ENCODE results near the gene POLR3E.

The POLR3E gene

DNA sequence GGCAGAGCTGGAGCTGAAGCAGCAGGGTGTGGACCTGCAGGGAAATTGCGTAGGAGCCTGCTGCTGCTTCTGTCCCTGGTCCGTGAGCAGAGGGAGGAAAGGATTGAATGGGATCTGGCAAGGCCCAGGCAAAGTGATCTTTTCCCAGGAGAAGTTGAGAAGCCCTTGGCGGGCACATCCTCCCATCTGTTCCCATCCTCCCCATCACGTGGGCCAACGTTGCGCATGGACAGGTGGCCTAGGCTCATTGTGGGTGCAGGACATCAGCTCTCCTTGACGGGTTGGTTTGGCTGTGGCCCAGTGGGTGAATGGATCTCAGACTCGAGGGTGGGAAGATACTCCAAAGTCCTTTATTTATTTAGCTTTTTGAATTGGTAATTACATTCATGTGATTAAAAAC, 29.4 kb upstream of the POLR3E start:
- H3K27me3 ChIP-seq (ENCODE audit: insufficient read depth, low read length, poor library complexity), result no peaks in the 10 kb centered on the region
- no peak overlapping the region for H3K4me2 ChIP-seq (ENCODE audit: insufficient read depth, low read length)
- no peak overlapping the region for H3K4me3 ChIP-seq (ENCODE audit: low read depth in 1 of 2, low read length in 2 of 2)
- H3K79me2 ChIP-seq (ENCODE audit: insufficient read depth, low read length), result no peaks in the 10 kb centered on the region
- H3K9ac ChIP-seq (ENCODE audit: low read depth, low read length), result no peak overlapping the region
- ATAC-seq (ENCODE audit: insufficient read depth, low read depth) (no peak), DNase-seq (no peak)
- H3K36me3 ChIP-seq (ENCODE audit: insufficient read depth, low read length), result peaks cover 26% of the 10 kb centered on the region; the same call in 1 of the 2 replicates
- TF ChIP-seq EZH2 (IDR thresholded peaks at IDR 0.05; ENCODE audit: borderline replicate concordance, low read depth, low read length, severe bottlenecking), result no peak
- TF ChIP-seq, protein P1, sequence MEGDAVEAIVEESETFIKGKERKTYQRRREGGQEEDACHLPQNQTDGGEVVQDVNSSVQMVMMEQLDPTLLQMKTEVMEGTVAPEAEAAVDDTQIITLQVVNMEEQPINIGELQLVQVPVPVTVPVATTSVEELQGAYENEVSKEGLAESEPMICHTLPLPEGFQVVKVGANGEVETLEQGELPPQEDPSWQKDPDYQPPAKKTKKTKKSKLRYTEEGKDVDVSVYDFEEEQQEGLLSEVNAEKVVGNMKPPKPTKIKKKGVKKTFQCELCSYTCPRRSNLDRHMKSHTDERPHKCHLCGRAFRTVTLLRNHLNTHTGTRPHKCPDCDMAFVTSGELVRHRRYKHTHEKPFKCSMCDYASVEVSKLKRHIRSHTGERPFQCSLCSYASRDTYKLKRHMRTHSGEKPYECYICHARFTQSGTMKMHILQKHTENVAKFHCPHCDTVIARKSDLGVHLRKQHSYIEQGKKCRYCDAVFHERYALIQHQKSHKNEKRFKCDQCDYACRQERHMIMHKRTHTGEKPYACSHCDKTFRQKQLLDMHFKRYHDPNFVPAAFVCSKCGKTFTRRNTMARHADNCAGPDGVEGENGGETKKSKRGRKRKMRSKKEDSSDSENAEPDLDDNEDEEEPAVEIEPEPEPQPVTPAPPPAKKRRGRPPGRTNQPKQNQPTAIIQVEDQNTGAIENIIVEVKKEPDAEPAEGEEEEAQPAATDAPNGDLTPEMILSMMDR (IDR thresholded peaks at IDR 0.05; ENCODE audit: borderline replicate concordance, extremely low read depth, low read length, poor library complexity, severe bottlenecking), result no peak
- H3K9me3 ChIP-seq (ENCODE audit: insufficient read depth, low read length, severe bottlenecking), result no peaks in the 10 kb centered on the region
- H3K4me1 ChIP-seq (ENCODE audit: insufficient read depth, low read length), result no peaks in the 10 kb centered on the region
- H2AFZ ChIP-seq (ENCODE audit: low read depth, low read length), result no peak overlapping the region
- no peak overlapping the region for H3K27ac ChIP-seq (ENCODE audit: low read length)
- H4K20me1 ChIP-seq (ENCODE audit: insufficient read depth, low read length), result no peaks in the 10 kb centered on the region

GRCh38 chr16:22270525-22270924, 26.7 kb upstream of the POLR3E start:
- ATAC-seq (ENCODE audit: insufficient read depth, low read depth) (no peak), DNase-seq (no peak)
- Histone ChIP-seq H3K36me3 (ENCODE audit: insufficient read depth, low read length) (peaks cover 39% of the 10 kb centered on the region), H2AFZ (ENCODE audit: low read depth, low read length) (no peak overlapping the region), H3K4me1 (ENCODE audit: insufficient read depth, low read length) (no peaks in the 10 kb centered on the region), H3K79me2 (ENCODE audit: insufficient read depth, low read length) (no peaks in the 10 kb centered on the region), H3K4me3 (ENCODE audit: low read depth in 1 of 2, low read length in 2 of 2) (no peak overlapping the region), H3K27ac (ENCODE audit: low read length) (no peak overlapping the region), H3K4me2 (ENCODE audit: insufficient read depth, low read length) (no peak overlapping the region), H3K27me3 (ENCODE audit: insufficient read depth, low read length, poor library complexity) (no peaks in the 10 kb centered on the region), H3K9me3 (ENCODE audit: insufficient read depth, low read length, severe bottlenecking) (no peaks in the 10 kb centered on the region), H3K9ac (ENCODE audit: low read depth, low read length) (no peak overlapping the region), H4K20me1 (ENCODE audit: insufficient read depth, low read length) (no peaks in the 10 kb centered on the region)
- no peak for TF ChIP-seq EZH2 (IDR thresholded peaks at IDR 0.05; ENCODE audit: borderline replicate concordance, low read depth, low read length, severe bottlenecking)
- TF ChIP-seq, protein P1 (IDR thresholded peaks at IDR 0.05; ENCODE audit: borderline replicate concordance, extremely low read depth, low read length, poor library complexity, severe bottlenecking), result no peak

DNA sequence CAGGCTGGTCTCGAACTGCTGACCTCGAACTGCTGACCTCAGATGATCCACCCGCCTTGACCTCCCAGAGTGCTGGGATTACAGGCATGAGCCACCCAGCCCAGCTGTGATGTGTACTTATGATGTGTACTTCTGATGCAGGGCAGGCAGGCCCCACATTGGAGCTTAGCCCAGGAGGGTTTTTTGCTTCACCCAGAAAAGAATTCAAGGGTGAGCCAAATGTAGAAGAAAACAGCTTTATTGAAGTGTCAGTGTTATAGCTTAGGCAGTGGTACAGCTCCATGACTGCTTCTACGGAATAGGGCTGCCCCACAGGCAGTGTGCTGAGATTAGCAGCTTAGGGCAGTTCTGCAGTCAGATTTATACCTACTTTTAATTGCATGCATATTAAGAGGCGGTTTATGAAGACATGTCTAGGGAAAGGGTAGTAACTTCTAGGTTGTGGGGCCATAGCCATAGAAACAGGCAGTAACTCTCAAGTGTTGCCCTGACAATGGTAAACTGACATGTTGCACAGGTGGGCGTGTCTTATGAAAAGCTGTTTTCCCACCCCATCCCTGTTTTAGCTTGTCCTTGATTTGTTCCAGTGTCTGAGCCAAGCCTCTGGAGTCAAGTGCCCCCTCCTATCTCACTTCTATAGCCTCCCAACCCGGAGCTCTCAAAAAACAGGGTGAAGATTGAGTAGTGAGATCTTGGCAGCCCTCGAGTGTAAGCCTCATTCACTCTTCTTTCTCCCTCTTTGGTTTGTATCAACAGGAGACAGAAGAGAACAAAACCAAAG, 24.1 kb upstream of the POLR3E start:
- Histone ChIP-seq H3K4me3 (ENCODE audit: low read depth in 1 of 2, low read length in 2 of 2) (no peak overlapping the region), H3K9me3 (ENCODE audit: insufficient read depth, low read length, severe bottlenecking) (no peaks in the 10 kb centered on the region), H3K27me3 (ENCODE audit: insufficient read depth, low read length, poor library complexity) (no peaks in the 10 kb centered on the region), H3K4me2 (ENCODE audit: insufficient read depth, low read length) (no peak overlapping the region), H4K20me1 (ENCODE audit: insufficient read depth, low read length) (no peaks in the 10 kb centered on the region), H3K79me2 (ENCODE audit: insufficient read depth, low read length) (no peaks in the 10 kb centered on the region), H3K4me1 (ENCODE audit: insufficient read depth, low read length) (no peaks in the 10 kb centered on the region), H3K27ac (ENCODE audit: low read length) (no peak overlapping the region), H3K9ac (ENCODE audit: low read depth, low read length) (no peak overlapping the region), H2AFZ (ENCODE audit: low read depth, low read length) (no peak overlapping the region), H3K36me3 (ENCODE audit: insufficient read depth, low read length) (peaks cover 30% of the 10 kb centered on the region)
- ATAC-seq (ENCODE audit: insufficient read depth, low read depth), result no peak
- DNase-seq, result no peak
- TF ChIP-seq, protein P1 (IDR thresholded peaks at IDR 0.05; ENCODE audit: borderline replicate concordance, extremely low read depth, low read length, poor library complexity, severe bottlenecking), result no peak
- TF ChIP-seq EZH2 (IDR thresholded peaks at IDR 0.05; ENCODE audit: borderline replicate concordance, low read depth, low read length, severe bottlenecking), result no peak

All from DND-41 (cell line).